Measurements from ENCODE around the gene CSNK2B.

GRCh38 chr6:31706599-31706998 lies 40.7 kb downstream of the CSNK2B start, which contains the start of gene LY6G6F:
- TF ChIP-seq CTCF (conservative IDR thresholded peaks at IDR 0.05) (no peak), EZH2 (IDR thresholded peaks at IDR 0.05; ENCODE audit: low read depth) (no peak)
